22Rv1 (cell line): ENCODE measurements around the gene COMMD2.

ENCODE experiments used
- CTCF ChIP-seq: fragments of 450-650 bp; IDR thresholded peaks from 2 replicates; pipeline ENCODE4 v1.5.1; 2017; ENCODE audit warnings: mild to moderate bottlenecking
- ZFX ChIP-seq: fragments of 450-650 bp; IDR thresholded peaks from 2 replicates; pipeline ENCODE4 v1.6.1; 2017; ENCODE audit warnings: antibody characterized with exemption, borderline replicate concordance

- TF ChIP-seq ZFX = no peak
- TF ChIP-seq CTCF = no peak
Observed at GRCh38 chr3:149739396-149739795, 12.9 kb downstream of the COMMD2 start.
